IPS-NIHi7 (cell line): ENCODE data around the gene MXD4.

ENCODE experiments used
- DNase-seq: peaks from one replicate; pipeline ENCODE4 v3.0.0; 2012; ENCODE audit warnings: mixed read lengths; ENCODE audit errors: extremely low spot score

MXD4 gene

GRCh38 chr4:2292646-2293108, 30.8 kb upstream of the MXD4 start:
- no peak for DNase-seq

DNA sequence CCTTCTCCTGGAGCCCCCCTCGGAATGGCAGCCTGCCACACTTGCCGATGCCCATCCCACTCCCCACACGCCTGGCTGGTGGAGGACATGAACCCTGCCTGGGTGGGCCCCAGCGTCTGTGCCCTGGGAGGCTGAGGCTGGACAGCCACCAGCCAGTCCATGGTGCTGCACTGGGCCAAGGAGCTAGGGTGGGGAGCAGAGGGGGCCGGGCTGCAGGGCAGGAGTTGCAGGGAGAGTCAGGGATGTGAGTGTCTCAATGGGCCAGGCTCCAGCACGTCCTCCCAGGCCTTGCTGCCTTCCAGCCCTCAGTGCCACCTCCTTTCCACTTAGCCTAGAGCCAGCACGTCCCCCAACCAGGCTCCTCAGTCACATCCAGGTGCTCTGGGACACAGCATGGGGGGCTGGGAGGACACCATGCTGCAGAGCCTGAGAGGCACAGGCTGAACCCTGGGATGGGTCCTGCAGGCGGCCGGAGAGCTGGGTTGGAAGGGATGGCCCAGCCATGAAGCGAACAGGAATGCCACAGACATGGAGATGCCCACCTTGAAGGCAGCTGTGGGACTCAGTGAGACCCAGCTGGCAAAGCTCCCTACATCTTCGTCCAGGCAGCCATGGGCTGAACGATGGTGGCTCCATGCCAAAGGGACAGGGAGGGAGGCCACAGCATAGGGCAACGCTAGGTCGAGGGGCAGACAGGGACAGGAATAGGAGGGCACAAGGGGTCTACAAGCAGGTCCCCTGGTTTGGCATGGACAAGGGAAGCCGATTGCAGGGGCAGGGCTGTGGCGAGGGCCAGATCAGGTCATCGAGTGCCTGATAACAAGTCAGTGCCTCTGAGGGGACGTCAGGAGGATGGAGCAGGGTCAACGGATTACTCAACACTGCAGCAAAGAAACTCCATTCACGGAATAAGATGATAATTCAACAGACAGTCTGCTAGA, 30.1 kb upstream of the MXD4 start:
- DNase-seq, result no peak

- DNase-seq, result no peak
Measured at GRCh38 chr4:2290974-2291704, 29.2 kb upstream of the MXD4 start.

GRCh38 chr4:2290488-2290887, 28.6 kb upstream of the MXD4 start:
- DNase-seq, result no peak

GRCh38 chr4:2289955-2290333, 28.0 kb upstream of the MXD4 start:
- no peak for DNase-seq

DNA sequence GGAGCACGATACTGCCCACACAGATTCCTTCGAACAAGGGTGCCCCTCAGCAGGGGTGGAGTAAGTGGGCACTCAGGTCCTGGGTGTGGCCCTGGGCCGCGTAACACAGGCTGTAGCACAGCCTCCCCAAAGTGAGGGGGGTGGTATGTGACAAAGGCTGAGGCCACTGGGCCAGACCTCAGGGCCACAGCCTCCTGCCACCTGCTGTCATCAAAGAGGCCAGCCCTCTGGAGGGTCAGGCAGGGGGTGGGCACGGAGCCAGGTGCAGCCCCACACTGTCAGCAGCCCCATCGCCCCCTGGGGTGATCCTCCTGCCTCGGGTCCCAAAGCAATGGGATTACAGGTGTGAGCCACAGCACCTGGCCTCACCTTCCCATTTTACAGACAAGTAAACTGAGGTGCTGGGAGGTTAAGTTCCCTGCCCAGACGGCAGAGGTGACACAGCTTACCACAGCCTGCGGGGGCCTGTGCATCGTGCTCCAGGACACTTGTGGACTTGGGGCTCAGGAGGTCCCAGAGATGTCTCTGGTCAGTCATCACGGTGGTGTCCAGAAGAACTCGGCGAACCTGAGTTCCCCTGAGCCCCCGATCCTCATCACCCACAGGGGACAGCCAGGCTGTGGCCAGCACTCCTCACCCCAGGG, 27.5 kb upstream of the MXD4 start:
- DNase-seq, result no peak

GRCh38 chr4:2288051-2288541, 26.2 kb upstream of the MXD4 start:
- no peak for DNase-seq

- no peak for DNase-seq
Measured at GRCh38 chr4:2287594-2287915, 25.6 kb upstream of the MXD4 start.

GRCh38 chr4:2286904-2287593, 25.1 kb upstream of the MXD4 start:
- no peak for DNase-seq

GRCh38 chr4:2285613-2286381, 23.9 kb upstream of the MXD4 start:
- DNase-seq, result no peak

GRCh38 chr4:2284934-2285612, 23.2 kb upstream of the MXD4 start:
- no peak for DNase-seq

- DNase-seq, result no peak
Measured at GRCh38 chr4:2284161-2284933, 22.4 kb upstream of the MXD4 start.

DNA sequence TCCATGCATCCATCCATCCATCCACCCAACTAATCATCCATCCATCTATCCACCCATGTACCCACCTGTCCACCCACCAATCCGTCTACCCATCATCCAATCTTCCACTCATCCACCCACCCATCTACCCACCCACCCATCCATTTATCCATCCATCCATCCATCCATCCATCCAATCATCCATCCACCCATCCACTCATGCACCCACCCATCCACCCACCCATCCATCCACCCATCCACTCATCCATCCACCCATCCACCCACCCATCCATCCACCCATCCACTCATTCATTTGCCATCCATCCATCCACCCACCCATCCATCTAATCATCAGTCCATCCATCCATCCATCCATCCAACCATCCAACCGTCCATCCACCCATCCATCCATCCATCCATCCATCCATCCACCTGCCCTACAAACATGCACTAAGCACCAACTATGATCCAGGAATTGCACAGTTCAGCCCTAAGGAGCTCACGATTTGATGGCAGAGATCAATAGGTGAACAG, 21.3 kb upstream of the MXD4 start:
- no peak for DNase-seq

GRCh38 chr4:2281575-2282343, 19.9 kb upstream of the MXD4 start:
- DNase-seq, result no peak

- DNase-seq, result no peak
Measured at GRCh38 chr4:2280531-2281300, 18.8 kb upstream of the MXD4 start.

GRCh38 chr4:2277956-2278355, 16.0 kb upstream of the MXD4 start:
- DNase-seq, result no peak

DNA sequence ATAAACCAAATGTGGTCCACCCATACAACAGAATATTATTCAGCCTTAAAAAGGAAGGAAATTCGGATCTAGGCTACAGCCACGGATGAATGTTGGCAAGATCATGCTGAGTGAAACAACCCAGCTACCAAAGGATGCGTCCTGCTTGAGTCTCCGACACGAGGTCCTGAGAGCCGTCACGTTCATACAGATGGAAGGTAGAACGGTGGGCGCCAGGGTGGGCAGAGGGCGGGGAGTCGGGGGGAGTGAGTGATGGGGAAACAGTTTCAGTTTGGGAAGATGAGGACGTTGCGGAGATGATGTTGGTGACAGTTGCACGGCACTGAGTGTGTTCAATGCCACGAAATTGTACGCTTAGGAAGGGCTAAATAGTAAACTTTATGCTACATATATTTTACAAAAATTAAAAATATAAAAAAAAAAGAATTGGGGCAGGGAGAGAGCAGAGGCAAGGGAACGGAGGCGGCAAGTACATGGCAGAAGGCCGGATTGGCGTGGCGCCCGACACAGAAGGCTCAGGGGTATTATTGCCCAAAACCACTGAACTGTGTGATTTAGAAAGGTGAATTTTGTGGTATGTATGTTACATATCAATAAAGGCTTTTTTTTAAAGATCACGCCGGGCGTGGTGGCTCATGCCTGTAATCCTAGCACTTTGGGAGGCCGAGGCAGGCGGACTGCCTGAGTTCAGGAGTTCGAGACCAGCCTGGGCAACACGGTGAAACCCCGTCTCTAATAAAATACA, 14.8 kb upstream of the MXD4 start:
- DNase-seq, result no peak
